IPS-18c (cell line): Measurements from ENCODE around the gene LPP.

ENCODE experiments used
- H3K4me3 ChIP-seq: 2 replicates; pipeline ENCODE4 v1.7.0; 2013; ENCODE audit warnings: low read depth, mild to moderate bottlenecking, low read length, moderate library complexity; ENCODE audit not compliant: insufficient read depth
- H3K9me3 ChIP-seq: one replicate; pipeline ENCODE4 v1.6.1; 2013; ENCODE audit warnings: mild to moderate bottlenecking, low read length, moderate library complexity; ENCODE audit not compliant: control insufficient read depth, insufficient read depth

Gene LPP

DNA sequence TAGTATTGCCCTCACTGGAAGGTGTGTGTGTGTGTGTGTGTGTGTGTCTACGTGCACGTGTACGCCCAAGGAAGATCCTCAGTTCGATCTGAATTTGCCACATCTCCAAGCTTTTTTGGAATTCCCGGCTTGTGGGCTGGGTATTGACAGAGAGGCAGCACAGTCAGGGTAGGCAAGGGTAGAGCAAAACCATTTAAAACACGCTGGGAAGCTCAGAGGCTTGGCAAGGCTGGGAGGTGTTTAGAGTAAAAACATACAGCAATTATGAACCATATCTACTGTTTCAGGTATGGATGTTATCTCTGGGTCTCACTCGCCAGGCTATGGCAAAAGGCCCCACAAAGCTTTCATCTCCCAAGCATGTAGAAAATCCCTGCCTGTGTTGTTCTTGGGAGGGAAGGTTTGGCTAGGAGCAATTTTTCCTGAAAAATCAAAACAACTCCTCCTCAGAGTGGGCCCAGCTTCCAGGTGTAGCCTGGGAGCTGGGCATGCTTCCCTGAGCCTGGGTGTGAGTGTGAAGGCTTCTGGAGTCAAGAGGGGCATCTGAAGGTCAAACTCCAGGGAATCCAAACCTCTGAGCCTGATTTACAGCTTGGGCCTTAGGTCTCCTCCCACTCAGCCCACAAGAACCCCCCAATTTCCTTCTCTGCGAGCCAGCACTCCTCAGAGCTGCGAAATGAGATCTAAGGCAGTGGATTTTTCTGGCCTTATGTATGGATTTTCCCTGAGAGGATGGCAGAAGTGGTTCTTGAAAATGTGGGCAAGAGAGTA is 773.0 kb downstream of the LPP start:
- Histone ChIP-seq H3K4me3 (no peak overlapping the region), H3K9me3 (no peaks in the 10 kb centered on the region)

DNA sequence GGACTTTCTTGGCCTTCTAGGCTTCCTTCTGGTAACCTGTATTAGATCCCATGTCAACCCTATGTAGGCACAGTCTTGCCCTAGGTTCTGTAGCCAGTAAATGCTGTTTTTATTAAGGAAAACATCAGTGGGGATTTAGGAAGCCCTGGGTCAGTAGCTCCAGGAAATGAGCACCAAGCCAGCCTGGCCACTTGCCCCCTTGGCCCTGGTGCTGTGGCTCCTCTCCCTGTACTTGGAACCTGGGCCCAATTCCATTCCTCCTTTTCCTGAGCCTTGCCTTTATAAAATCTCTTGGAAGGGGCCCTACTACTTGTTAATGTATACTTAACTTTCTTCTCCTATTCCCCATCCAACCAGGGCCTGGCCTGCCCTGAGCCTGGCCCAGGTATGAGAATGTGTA is 774.0 kb downstream of the LPP start:
- Histone ChIP-seq H3K4me3 (no peak overlapping the region), H3K9me3 (no peaks in the 10 kb centered on the region)

DNA sequence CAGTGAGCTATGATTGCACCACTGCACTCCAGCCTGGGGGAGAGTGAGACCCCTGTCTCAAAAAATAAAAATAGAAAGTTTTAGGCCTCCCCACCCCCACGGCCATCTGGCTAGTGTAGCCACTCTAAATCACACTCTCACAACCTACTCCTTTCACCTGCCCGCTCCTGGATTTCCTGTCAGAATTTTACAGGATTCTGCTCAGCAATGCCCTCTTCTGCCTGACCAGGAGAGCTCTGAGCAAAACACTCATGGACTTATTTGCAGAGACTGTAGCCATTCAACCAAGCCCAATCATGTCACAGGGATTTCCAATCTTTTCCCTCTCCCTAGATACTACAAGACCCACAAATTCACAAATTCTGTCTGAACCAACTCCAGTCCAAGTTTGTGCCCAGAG is 775.2 kb downstream of the LPP start:
- H3K9me3 ChIP-seq: no peaks in the 10 kb centered on the region
- no peak overlapping the region for H3K4me3 ChIP-seq

- H3K9me3 ChIP-seq: no peaks in the 10 kb centered on the region
- H3K4me3 ChIP-seq: no peak overlapping the region
Observed at GRCh38 chr3:188931036-188931435, 777.1 kb downstream of the LPP start.

DNA sequence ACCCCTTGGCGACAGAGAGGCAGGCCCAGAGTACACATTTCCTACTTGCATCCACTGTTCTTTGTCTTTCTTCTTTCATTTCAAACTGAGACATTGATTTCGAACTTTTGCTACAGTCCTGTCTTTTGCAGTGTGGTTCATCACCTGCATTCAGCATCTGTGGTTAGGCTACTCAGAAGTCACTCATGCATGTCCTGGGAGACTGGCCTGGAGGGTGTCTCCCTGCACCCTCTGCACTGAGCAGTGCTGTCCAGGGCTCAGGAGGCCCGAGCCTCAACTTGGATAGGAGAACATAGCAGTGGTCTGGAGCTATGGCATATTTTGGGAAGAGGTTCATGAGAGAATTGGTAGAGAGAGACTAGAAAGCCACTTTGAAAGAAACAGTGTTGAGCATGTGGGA is 777.6 kb downstream of the LPP start:
- Histone ChIP-seq H3K9me3 (no peaks in the 10 kb centered on the region), H3K4me3 (no peak overlapping the region)

GRCh38 chr3:188934989-188935388 is 781.0 kb downstream of the LPP start:
- no peak overlapping the region for H3K4me3 ChIP-seq
- H3K9me3 ChIP-seq: no peaks in the 10 kb centered on the region

DNA sequence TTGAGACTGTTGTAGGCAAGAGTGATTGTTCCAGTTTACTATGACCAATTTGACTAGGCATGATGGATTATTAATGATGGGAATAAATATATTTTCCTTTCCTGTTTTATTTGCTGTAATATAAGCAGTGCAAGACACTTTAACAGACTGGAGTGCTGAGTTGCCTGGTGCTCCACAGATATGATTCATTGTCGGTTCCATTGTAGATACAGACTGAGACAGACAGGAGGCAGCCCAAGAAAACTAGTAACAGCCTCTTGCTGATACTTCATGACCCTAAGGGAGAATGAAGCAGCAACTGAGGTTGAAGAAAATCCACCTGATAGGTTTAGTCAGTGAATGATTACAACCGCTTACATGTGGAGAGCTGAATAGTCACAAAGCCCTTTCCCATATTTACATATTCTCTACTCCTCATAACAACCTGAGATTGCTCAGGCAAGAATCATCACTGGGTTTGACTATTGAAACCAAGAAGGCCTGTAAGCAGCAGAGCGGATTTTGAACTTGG is 782.7 kb downstream of the LPP start:
- Histone ChIP-seq H3K9me3 (no peaks in the 10 kb centered on the region), H3K4me3 (no peak overlapping the region)

DNA sequence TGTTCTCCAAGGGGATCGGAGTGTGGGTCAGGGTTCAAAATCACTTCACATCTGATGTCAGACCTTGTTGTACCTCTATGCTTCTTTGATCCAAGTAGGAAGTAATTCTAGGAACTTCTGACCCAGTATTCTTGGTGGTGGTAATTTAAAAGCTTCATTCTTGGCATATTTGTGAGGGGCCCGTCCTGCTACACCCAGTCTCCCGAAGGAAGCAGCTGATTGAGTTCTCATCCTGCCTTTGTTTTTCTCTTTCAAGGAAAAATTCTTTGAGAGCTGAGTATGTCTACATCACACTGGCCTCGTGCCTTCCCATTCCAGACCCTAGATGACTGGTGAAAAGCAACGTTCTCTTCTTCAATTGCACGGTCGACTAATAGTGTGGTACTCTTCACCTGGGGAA is 783.4 kb downstream of the LPP start:
- no peak overlapping the region for H3K4me3 ChIP-seq

DNA sequence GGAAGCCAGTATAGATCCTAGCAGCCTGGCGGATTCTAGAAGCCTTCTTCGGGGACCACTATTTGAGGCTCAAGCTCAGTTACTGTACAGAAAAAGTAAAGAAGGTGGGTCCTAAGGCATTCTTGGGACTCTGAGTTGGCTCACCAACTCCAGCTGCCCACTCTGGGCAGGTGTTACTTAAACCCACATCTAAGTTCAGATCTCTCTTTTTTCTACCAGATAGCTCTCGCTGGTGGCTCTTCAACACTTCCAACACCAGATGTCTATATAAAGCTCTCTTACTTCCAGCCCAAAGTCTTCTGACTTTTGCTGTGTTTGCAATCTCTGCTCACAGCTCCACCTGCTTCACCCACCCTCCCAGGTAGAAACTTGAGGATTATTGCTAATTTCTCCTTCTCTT is 785.0 kb downstream of the LPP start:
- no peaks in the 10 kb centered on the region for H3K9me3 ChIP-seq
- no peak overlapping the region for H3K4me3 ChIP-seq

More for the DNA sequence above, 783.4 kb downstream of the LPP start:
- no peaks in the 10 kb centered on the region for H3K9me3 ChIP-seq

DNA sequence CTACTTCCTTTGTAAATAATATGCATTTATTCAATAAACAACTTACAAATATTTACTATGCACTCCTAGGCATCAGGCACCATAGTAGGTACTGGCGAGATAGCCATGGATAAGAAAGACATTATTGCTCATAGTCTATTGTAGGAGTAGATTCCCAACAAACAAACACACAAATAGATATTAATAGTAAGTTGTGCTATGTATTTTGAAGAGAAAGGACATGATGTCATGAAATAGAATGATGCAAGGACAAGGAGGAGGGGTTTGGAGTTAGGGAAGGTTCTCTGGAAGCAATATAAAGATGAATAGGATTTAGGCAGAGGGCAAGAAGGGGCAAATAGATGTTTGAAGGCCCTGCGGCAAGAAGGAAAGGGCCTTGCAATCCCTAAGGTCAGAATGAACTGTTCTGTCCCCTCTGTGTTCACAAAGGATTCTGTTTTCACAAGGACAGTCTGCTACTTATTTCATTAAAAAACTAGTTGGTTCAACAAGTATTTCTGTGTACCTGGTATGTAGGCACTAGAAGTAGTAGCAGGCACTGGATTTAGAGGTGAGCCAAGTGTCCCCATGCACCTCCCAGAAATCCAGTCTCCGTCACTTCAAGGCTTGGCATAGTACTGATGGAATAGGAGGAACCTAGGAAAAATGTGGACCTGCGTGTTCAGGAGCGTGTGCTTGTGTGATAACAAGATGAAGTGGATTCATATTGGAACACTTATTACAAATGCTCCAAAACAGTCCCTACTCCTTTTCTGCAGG is 786.0 kb downstream of the LPP start:
- H3K4me3 ChIP-seq: no peak overlapping the region
- H3K9me3 ChIP-seq: no peaks in the 10 kb centered on the region
